Measurements from ENCODE around the gene QDPR. TPM values are rescaled to one million over a fixed set of nuclear protein-coding genes. Genes with fewer than 3 reads are reported as not detected.
"Not testable (repeated sequence)": the region's sequence is repeated elsewhere in the genome, so short reads cannot be mapped to it uniquely, and the experiment has no call there.

QDPR gene
- total RNA-seq, 1 donor from 2014 or later = 25.2 TPM

DNA sequence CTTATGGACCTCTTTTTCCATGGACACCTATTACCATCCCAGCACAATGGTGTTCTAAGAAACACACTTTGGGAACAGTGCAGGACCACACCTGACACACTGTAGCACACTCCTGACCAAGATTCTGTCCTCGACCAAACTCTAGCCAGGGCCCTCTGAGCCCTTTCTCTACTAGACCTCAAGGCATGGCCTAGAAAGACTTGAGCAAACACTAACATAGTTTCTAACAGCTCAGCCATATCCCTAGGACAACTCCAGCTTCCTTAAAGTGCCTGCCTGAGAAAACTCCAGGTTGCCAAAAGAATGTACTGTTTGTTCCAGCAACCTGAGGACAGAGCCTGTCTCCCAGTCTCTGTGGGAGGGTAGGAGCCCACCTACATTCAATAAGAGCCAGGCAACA lies 48.3 kb downstream of the QDPR start:
- H3K4me1 Mint-ChIP-seq = no peaks in the 10 kb centered on the region
- TF ChIP-seq CTCF (IDR thresholded peaks at IDR 0.05; ENCODE audit: unreplicated experiment) = no peak
- no peaks in the 10 kb centered on the region for H3K27me3 Mint-ChIP-seq (ENCODE audit: low read depth)
- DNase-seq (ENCODE audit: low spot score in 2 of 2, unreplicated experiment in 2 of 2) = no peak
- H3K36me3 Mint-ChIP-seq = peaks cover 2% of the 10 kb centered on the region
- peaks cover 8% of the 10 kb centered on the region for H3K9me3 Mint-ChIP-seq
- H3K4me3 Mint-ChIP-seq = no peak overlapping the region
- no peak overlapping the region for H3K27ac Mint-ChIP-seq

GRCh38 chr4:17450269-17450804 lies 61.6 kb downstream of the QDPR start:
- DNase-seq (ENCODE audit: low spot score in 2 of 2, unreplicated experiment in 2 of 2) = no peak
- no peak for TF ChIP-seq CTCF (IDR thresholded peaks at IDR 0.05; ENCODE audit: unreplicated experiment)
- H3K27me3 Mint-ChIP-seq (ENCODE audit: low read depth) = peaks cover 2% of the 10 kb centered on the region
- no peak overlapping the region for H3K4me3 Mint-ChIP-seq
- peaks cover 3% of the 10 kb centered on the region for H3K36me3 Mint-ChIP-seq
- H3K27ac Mint-ChIP-seq = no peak overlapping the region
- no peaks in the 10 kb centered on the region for H3K4me1 Mint-ChIP-seq
- peaks cover 21% of the 10 kb centered on the region for H3K9me3 Mint-ChIP-seq

DNA sequence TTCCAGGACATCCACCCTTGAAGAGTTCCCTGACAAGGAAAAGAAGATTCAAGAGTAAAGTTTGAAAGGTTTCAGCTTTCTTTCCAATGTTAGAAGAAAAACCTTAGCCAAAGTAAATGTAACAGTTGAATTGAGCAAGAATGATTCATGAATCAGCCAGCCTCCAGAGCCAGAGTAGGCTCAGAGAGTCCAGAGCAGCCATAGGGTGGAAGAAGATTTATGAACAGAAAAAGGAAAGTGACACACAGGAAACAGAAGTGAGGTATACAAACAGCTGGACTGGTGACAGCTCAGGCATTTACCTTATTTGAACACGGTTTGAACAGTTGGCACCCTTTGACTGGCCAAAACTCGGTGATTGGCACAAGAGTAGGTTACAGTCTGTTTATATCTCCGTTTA lies 63.2 kb downstream of the QDPR start:
- H3K4me3 Mint-ChIP-seq = no peak overlapping the region
- H3K9me3 Mint-ChIP-seq = peaks cover 13% of the 10 kb centered on the region
- H3K27ac Mint-ChIP-seq = no peak overlapping the region
- no peak for TF ChIP-seq CTCF (IDR thresholded peaks at IDR 0.05; ENCODE audit: unreplicated experiment)
- no peaks in the 10 kb centered on the region for H3K4me1 Mint-ChIP-seq
- H3K36me3 Mint-ChIP-seq = no peaks in the 10 kb centered on the region
- no peak for DNase-seq (ENCODE audit: low spot score in 2 of 2, unreplicated experiment in 2 of 2)
- H3K27me3 Mint-ChIP-seq (ENCODE audit: low read depth) = peaks cover 2% of the 10 kb centered on the region

DNA sequence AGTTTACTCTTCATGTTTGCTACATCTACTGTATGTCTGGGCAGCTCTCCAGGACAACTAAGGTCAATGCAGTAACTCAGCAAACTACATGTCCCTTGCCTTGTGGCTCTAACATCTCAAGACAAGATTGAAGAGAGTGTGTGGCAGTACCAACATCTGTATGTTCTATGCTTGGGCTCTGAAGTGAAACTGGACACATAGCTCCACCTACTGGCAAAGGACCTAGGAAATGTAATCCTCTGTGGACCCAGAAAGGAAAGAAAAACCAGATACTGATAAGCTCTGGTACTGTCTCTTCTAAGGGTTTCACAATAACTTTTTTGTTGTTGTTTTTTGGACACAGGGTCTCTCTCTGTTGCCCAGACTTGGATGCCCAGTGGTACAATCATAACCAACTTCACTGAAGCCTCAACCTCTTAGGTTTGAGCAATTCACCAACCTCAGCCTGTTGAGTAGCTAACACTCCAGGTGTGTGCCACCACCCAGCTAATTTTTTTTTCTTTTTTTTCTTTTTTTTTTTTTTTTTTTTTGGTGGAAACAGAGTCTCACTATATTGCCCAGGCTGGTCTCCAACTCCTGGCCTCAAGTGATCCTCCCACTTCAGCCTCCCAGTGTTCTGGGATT lies 64.1 kb downstream of the QDPR start:
- H3K4me3 Mint-ChIP-seq = no peak overlapping the region
- H3K27me3 Mint-ChIP-seq (ENCODE audit: low read depth) = peaks cover 2% of the 10 kb centered on the region
- no peaks in the 10 kb centered on the region for H3K36me3 Mint-ChIP-seq
- peaks cover 13% of the 10 kb centered on the region for H3K9me3 Mint-ChIP-seq
- H3K4me1 Mint-ChIP-seq = no peaks in the 10 kb centered on the region
- DNase-seq (ENCODE audit: low spot score in 2 of 2, unreplicated experiment in 2 of 2) = no peak
- no peak overlapping the region for H3K27ac Mint-ChIP-seq
- peak; percentile 35 for TF ChIP-seq CTCF (IDR thresholded peaks at IDR 0.05; ENCODE audit: unreplicated experiment)

GRCh38 chr4:17447056-17447455 lies 64.8 kb downstream of the QDPR start:
- DNase-seq (ENCODE audit: low spot score in 2 of 2, unreplicated experiment in 2 of 2) = no peak

GRCh38 chr4:17442477-17442876 lies 69.4 kb downstream of the QDPR start:
- not testable (repeated sequence) for H3K27me3 Mint-ChIP-seq (ENCODE audit: low read depth); H3K4me1 Mint-ChIP-seq; H3K27ac Mint-ChIP-seq; H3K36me3 Mint-ChIP-seq; H3K4me3 Mint-ChIP-seq; H3K9me3 Mint-ChIP-seq; DNase-seq (ENCODE audit: low spot score in 2 of 2, unreplicated experiment in 2 of 2)

More at GRCh38 chr4:17447056-17447455, 64.8 kb downstream of the QDPR start:
- H3K36me3 Mint-ChIP-seq = no peaks in the 10 kb centered on the region
- peaks cover 2% of the 10 kb centered on the region for H3K27me3 Mint-ChIP-seq (ENCODE audit: low read depth)
- TF ChIP-seq CTCF (IDR thresholded peaks at IDR 0.05; ENCODE audit: unreplicated experiment) = no peak
- H3K4me1 Mint-ChIP-seq = no peaks in the 10 kb centered on the region
- H3K9me3 Mint-ChIP-seq = peaks cover 7% of the 10 kb centered on the region
- no peak overlapping the region for H3K27ac Mint-ChIP-seq
- H3K4me3 Mint-ChIP-seq = no peak overlapping the region

Measured in mesothelial cell of epicardium (in vitro differentiated cells).